Neural cell (in vitro differentiated cells): ENCODE results near the gene ACOX1.

Experiments
- CTCF ChIP-seq: fragments of 450-650 bp; IDR thresholded peaks from 2 replicates; pipeline ENCODE4 v1.5.1; 2014; ENCODE audit warnings: antibody characterized with exemption, mild to moderate bottlenecking, moderate library complexity; ENCODE audit not compliant: poor library complexity, severe bottlenecking
- MXI1 ChIP-seq: fragments of 450-650 bp; conservative IDR thresholded peaks from 2 replicates; pipeline ENCODE4 v1.6.1; 2014; ENCODE audit warnings: antibody characterized with exemption, mild to moderate bottlenecking; ENCODE audit not compliant: poor library complexity, severe bottlenecking
- RAD21 ChIP-seq: fragments of 450-650 bp; conservative IDR thresholded peaks from 2 replicates; pipeline ENCODE4 v1.6.1; 2014; ENCODE audit warnings: antibody characterized with exemption, mild to moderate bottlenecking, moderate library complexity

GRCh38 chr17:76013377-76013932 lies 34.5 kb upstream of the ACOX1 start:
- no peak for TF ChIP-seq MXI1
- no peak for TF ChIP-seq CTCF
- TF ChIP-seq RAD21, result no peak
